Parathyroid adenoma (tissue), 2 donors: Measurements from ENCODE around the gene CDK5RAP1.

Source experiments
- H2AFZ ChIP-seq: fragments of 300-600 bp; sonication (generic); one replicate; pipeline ENCODE4 v1.7.0; 2017; ENCODE audit warnings: antibody characterized with exemption, mild to moderate bottlenecking
- H3K27ac ChIP-seq: fragments of 300-600 bp; sonication (generic); one replicate; pipeline ENCODE4 v1.7.0; 2017
- H3K27me3 ChIP-seq: fragments of 300-600 bp; sonication (generic); one replicate; pipeline ENCODE4 v1.7.0; 2017; ENCODE audit warnings: low read length; ENCODE audit not compliant: control insufficient read depth, insufficient read depth
- H3K36me3 ChIP-seq: fragments of 300-600 bp; sonication (generic); one replicate; pipeline ENCODE4 v1.7.0; 2017; ENCODE audit warnings: low read length; ENCODE audit not compliant: control insufficient read depth, insufficient read depth
- H3K4me1 ChIP-seq: fragments of 300-600 bp; sonication (generic); one replicate; pipeline ENCODE4 v1.7.0; 2017; ENCODE audit warnings: control low read depth
- H3K4me2 ChIP-seq: fragments of 300-600 bp; sonication (generic); one replicate; pipeline ENCODE4 v1.7.0; 2017; ENCODE audit warnings: low read length
- H3K4me3 ChIP-seq: fragments of 300-600 bp; sonication (generic); one replicate; pipeline ENCODE4 v1.7.0; 2017; ENCODE audit warnings: low read depth, low read length
- H3K79me2 ChIP-seq: fragments of 300-600 bp; sonication (generic); one replicate; pipeline ENCODE4 v1.7.0; 2017; ENCODE audit warnings: control low read depth
- H3K9ac ChIP-seq: fragments of 300-600 bp; sonication (generic); one replicate; pipeline ENCODE4 v1.7.0; 2017; ENCODE audit warnings: mild to moderate bottlenecking
- H3K9me3 ChIP-seq: fragments of 300-600 bp; sonication (generic); one replicate; pipeline ENCODE4 v1.7.0; 2017; ENCODE audit warnings: low read length; ENCODE audit not compliant: control insufficient read depth
- TF ChIP-seq, protein P1 (sequence below): fragments of 300-600 bp; sonication (generic); IDR thresholded peaks from one replicate; pipeline ENCODE4 v1.7.0; 2017; ENCODE audit warnings: antibody characterized with exemption, mild to moderate bottlenecking
- donor health status: primary hyperparathyroidism.

Gene CDK5RAP1

DNA sequence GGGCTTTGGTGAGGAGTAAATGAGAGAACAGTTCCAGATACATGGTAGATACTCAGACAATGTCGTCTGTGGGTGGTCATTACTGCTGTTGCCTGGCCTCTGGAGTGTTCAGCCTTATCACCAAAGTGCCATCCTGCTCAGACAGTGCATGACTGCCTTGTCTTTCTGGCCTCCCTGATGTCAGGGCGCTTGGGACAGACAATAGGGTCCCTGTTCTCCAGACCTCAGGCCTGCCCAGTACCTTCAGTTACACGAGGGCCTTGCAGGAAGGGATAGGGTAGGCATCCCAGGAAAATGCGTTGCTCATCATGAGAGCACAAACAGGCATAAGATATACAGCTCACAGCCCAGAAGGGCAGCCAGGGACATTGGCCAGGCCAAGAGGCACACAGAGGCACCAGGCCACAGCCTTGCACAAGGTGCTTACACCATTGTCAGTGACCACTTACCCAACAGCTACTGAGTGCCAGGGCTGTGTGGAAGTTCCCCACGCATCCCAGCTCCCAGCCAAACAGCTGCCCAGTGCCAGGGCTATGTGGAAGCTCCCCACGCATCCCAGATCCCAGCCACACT, 90.9 kb downstream of the CDK5RAP1 start:
- Histone ChIP-seq H3K27ac (no peak overlapping the region), H3K9ac (no peak overlapping the region), H2AFZ (no peak overlapping the region), H3K4me3 (no peak overlapping the region), H3K4me2 (no peak overlapping the region), H3K36me3 (no peaks in the 10 kb centered on the region), H3K9me3 (no peaks in the 10 kb centered on the region), H3K4me1 (no peaks in the 10 kb centered on the region), H3K27me3 (no peaks in the 10 kb centered on the region), H3K79me2 (no peaks in the 10 kb centered on the region)
- TF ChIP-seq, protein P1, sequence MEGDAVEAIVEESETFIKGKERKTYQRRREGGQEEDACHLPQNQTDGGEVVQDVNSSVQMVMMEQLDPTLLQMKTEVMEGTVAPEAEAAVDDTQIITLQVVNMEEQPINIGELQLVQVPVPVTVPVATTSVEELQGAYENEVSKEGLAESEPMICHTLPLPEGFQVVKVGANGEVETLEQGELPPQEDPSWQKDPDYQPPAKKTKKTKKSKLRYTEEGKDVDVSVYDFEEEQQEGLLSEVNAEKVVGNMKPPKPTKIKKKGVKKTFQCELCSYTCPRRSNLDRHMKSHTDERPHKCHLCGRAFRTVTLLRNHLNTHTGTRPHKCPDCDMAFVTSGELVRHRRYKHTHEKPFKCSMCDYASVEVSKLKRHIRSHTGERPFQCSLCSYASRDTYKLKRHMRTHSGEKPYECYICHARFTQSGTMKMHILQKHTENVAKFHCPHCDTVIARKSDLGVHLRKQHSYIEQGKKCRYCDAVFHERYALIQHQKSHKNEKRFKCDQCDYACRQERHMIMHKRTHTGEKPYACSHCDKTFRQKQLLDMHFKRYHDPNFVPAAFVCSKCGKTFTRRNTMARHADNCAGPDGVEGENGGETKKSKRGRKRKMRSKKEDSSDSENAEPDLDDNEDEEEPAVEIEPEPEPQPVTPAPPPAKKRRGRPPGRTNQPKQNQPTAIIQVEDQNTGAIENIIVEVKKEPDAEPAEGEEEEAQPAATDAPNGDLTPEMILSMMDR = no peak

DNA sequence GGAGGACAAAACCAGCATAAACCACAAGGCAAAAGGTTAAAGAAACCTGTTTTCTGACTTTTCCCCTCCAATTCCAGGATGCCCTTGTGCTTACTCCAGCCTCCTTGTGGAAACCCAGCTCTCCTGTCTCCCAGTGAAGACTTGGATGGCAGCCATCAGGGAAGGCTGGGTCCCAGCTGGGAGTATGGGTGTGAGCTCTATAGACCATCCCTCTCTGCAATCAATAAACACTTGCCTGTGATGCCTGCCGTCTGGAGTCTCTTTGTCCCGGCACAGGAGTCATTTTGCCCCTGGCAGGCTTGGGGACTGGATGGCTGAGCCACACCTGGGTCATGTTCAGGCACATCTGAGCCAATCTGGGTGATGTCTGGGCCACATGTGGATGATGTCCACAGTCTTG, 91.7 kb downstream of the CDK5RAP1 start:
- no peaks in the 10 kb centered on the region for H3K4me1 ChIP-seq
- H3K4me2 ChIP-seq = no peak overlapping the region
- no peak overlapping the region for H3K27ac ChIP-seq
- H3K79me2 ChIP-seq = no peaks in the 10 kb centered on the region
- H3K4me3 ChIP-seq = no peak overlapping the region
- TF ChIP-seq, protein P1 = no peak
- H3K36me3 ChIP-seq = no peaks in the 10 kb centered on the region
- H3K9me3 ChIP-seq = no peaks in the 10 kb centered on the region
- H3K9ac ChIP-seq = no peak overlapping the region
- H3K27me3 ChIP-seq = no peaks in the 10 kb centered on the region
- no peak overlapping the region for H2AFZ ChIP-seq
